Measurements from ENCODE around the gene AP4S1.

Gene AP4S1

GRCh38 chr14:31139301-31139847, 113.9 kb downstream of the AP4S1 start:
- no peak for DNase-seq

DNA sequence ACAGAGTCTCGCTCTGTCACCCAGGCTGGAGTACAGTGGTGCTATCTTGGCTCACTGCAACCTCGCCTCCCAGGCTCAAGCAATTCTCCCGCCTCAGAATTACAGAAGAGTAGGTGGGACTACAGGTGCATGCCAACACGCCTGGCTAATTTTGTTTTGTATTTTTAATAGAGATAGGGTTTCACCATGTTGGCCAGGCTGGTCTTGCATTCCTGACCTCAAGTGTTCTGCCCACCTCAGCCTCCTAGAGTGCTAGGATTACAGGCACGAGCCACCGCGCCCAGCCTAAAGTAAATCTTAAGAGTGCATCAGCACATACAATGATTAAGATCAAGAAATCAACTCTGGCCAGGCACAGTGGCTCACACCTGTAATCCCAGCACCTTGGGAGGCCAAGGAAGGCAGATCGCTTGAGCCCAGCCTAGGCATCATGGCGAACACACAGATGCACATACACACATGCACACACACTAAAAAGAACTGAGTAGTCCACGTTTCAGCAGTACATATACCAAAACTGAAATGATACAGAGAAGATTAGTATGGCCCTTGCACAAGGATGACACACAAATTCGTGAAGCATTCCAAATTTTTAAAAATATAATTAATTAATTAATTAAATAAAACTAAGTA, 117.1 kb downstream of the AP4S1 start:
- no peak for DNase-seq
